SK-N-MC (cell line): Measurements from ENCODE around the gene CA5B.
"Not testable (repeated sequence)": the region's sequence is repeated elsewhere in the genome, so short reads cannot be mapped to it uniquely, and the experiment has no call there.

Source experiments
- DNase-seq: peaks from one replicate; pipeline ENCODE4 v3.0.0-alpha.2; 2011; ENCODE audit warnings: low read depth, low spot score
- H3K27ac ChIP-seq: fragments of 200-600 bp; sonication (generic); 2 replicates; pipeline ENCODE4 v1.5.1; 2016; ENCODE audit warnings: mixed run types
- H3K36me3 ChIP-seq: fragments of 200-600 bp; sonication (generic); 2 replicates; pipeline ENCODE4 v1.6.1; 2017; ENCODE audit warnings: antibody characterized with exemption, low read length, mixed read lengths; ENCODE audit not compliant: insufficient read depth
- H3K4me3 ChIP-seq: fragments of 200-600 bp; sonication (generic); 2 replicates; pipeline ENCODE4 v1.5.1; 2016
- H3K9ac ChIP-seq: fragments of 200-600 bp; sonication (generic); 2 replicates; pipeline ENCODE4 v1.8.0; 2017; ENCODE audit warnings: mixed run types, mixed read lengths; ENCODE audit not compliant: insufficient read length
- H3K9me3 ChIP-seq: fragments of 200-600 bp; sonication (generic); 2 replicates; pipeline ENCODE4 v1.6.1; 2017; ENCODE audit warnings: low read depth, mild to moderate bottlenecking, antibody characterized with exemption, low read length, moderate library complexity, mixed read lengths
- EZH2 ChIP-seq: fragments of 200-600 bp; sonication (generic); IDR thresholded peaks from one replicate; pipeline ENCODE4 v1.6.1; 2017; ENCODE audit warnings: antibody characterized with exemption
- FOXP2 ChIP-seq: optimal IDR thresholded peaks from 2 replicates; pipeline ENCODE3; 2011; ENCODE audit warnings: mild to moderate bottlenecking, moderate library complexity; ENCODE audit not compliant: insufficient read depth; ENCODE audit errors: extremely low read length, control extremely low read depth
- POLR2AphosphoS5 ChIP-seq: IDR thresholded peaks from 2 replicates; pipeline ENCODE4 v1.6.1; 2012; ENCODE audit warnings: mild to moderate bottlenecking, low read depth, low read length, borderline replicate concordance

Gene CA5B

DNA sequence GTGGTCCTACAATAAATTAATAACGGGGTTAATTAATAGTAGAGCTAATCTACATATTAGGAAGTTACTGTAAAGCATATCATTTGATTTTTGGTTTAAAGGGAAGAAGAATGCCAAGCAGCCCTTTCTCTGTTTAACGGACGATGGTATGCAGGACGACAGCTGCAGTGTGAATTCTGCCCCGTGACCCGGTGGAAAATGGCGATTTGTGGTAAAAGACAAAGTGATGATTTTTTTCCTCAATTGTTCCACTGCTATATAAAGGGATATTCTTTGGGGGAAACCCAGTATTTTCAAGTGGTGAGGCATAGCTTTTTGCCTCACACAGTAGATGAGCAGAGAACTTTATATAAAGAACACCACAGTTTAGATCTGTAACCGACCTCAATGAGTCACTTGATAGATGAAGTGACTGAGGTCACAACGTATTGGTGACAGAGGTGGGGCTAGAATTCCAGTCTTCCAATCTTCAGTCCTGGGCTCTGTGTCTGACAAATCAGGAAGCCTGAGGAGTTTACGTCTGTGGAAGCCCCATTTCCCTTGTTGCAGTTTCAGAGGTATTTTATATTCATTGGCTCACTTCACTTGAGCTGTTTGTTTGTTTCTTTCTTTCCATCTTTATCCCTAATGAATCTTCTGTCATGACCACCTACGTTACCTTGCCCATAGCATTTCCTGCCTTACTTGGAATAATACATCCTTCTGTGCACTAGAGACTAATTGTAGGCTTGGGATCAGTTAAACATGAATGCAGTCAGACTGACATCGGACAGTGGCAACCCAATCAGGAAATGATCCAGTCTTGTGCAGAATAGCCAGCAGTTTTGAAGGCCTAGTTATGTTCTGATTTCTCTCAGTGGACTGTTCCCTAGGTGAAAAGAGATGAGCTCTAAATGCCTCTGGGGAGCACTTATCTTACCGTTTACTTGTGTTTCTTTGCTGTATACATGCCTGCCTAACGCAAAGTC lies 82.3 kb downstream of the CA5B start:
- DNase-seq: no peak
- TF ChIP-seq POLR2AphosphoS5 (no peak), EZH2 (no peak)
- H3K36me3 ChIP-seq: peaks cover 6% of the 10 kb centered on the region; the same call in 1 of the 2 replicates
- H3K4me3 ChIP-seq: no peak overlapping the region
- no peak overlapping the region for H3K27ac ChIP-seq
- no peak overlapping the region for H3K9ac ChIP-seq
- H3K9me3 ChIP-seq: no peaks in the 10 kb centered on the region

DNA sequence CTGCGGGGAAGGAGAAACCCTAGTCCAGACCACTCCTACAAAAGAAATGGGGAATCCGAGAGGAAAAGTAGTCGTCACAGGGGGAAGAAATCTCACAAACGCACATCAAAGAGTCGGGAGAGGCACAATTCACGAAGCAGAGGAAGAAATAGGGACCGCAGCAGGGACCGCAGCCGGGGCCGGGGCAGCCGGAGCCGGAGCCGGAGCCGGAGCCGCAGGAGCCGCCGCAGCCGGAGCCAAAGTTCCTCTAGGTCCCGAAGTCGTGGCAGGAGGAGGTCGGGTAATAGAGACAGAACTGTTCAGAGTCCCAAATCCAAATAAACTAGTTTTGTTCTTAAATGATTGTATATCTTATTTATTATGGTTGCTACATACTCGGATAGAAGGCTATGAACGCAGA lies 84.9 kb downstream of the CA5B start:
- H3K27ac ChIP-seq: no peak overlapping the region
- no peak overlapping the region for H3K4me3 ChIP-seq
- TF ChIP-seq EZH2 (no peak), POLR2AphosphoS5 (no peak), FOXP2 (no peak)
- H3K9ac ChIP-seq: no peak overlapping the region
- peaks cover 10% of the 10 kb centered on the region; the same call in 1 of the 2 replicates for H3K36me3 ChIP-seq
- H3K9me3 ChIP-seq: no peaks in the 10 kb centered on the region
- DNase-seq: no peak

DNA sequence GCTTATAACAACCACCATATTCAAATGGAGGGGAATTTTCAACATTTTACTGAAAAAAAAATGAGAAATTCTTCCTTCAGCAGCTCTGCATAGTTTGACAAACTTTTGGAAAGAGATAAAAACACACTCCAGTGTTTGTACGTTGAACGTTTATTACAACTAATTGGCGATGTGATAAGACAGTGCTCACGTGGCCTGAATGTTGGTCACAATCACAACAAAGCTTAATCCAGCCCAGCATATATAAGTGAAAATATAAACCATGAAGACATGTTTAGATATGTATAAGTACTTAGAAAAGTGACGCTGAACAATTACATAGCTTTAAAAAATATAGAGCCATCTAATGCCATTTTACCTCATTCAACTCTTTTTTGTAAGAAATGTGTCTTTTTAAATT lies 87.9 kb downstream of the CA5B start:
- TF ChIP-seq POLR2AphosphoS5 (no peak), FOXP2 (no peak), EZH2 (no peak)
- Histone ChIP-seq H3K27ac (0 out of 2 replicates have a peak overlapping the region, but pooled peaks have one; percentile 1), H3K4me3 (no peak overlapping the region), H3K9ac (no peak overlapping the region), H3K9me3 (no peaks in the 10 kb centered on the region), H3K36me3 (peaks cover 7% of the 10 kb centered on the region; the same call in 1 of the 2 replicates)
- no peak for DNase-seq

DNA sequence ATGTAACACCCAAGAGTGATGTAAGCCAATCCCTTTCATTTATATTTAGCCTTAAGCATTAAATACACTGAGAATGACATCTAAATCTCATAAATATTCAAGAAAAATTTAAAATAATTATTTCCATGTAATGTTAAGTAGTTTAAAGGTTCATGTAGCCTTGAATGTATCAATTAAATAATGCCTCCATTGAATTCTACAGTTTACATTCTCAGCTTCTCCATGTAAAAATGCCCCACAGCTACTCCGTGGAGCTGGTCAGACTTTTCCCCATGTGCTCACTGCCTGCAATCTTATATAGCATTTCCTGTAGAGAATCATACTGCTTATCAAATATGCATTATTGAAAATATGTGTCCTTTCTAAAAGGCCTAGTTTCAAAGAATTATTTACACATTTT lies 91.1 kb downstream of the CA5B start:
- H3K4me3 ChIP-seq: no peak overlapping the region
- peaks cover 4% of the 10 kb centered on the region; the same call in 1 of the 2 replicates for H3K36me3 ChIP-seq
- peak overlapping the region; percentile 69 for H3K27ac ChIP-seq
- TF ChIP-seq EZH2 (no peak), POLR2AphosphoS5 (no peak), FOXP2 (no peak)
- no peak overlapping the region for H3K9ac ChIP-seq
- no peak for DNase-seq
- H3K9me3 ChIP-seq: no peaks in the 10 kb centered on the region

DNA sequence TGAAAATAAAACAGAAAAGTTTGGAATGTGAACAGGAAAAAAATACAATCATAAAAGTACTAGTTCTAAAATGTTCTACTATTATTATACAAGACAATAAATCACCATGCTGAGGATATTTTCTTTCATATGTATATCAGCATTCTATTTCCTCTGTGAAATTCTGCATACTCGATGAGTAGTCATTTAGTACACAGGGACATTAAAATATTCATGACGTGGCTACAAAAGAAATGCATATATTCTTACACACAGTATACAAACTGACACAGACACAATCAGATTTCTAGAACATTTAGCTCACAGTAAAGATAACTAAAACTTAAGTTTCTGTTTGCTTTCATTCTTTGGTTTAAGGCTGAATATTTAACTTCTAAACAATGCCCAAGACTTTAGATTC lies 93.3 kb downstream of the CA5B start:
- not testable (repeated sequence) for DNase-seq, H3K4me3 ChIP-seq, H3K9me3 ChIP-seq, H3K27ac ChIP-seq, H3K36me3 ChIP-seq, H3K9ac ChIP-seq

DNA sequence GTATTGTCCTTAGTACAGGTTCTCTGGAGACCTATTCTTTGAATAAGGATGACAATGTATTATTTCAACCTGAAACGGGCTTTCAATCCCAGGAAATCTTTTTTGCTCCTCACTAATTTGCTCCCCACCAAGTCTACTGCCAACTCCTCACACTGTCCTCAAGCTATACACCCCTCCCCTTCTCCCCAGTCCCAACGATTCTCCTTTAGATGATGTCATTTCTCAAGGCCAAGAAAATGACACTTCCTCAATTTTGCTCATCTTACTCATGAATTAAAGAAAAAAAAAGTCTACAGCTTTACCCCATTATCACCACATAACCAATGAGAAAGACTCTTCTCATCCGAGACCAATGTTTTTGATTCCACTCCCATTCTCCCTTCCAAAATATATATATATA lies 96.0 kb downstream of the CA5B start:
- Histone ChIP-seq H3K36me3 (no peaks in the 10 kb centered on the region), H3K4me3 (no peak overlapping the region), H3K9me3 (no peaks in the 10 kb centered on the region), H3K9ac (no peak overlapping the region), H3K27ac (no peak overlapping the region)
- no peak for DNase-seq
- TF ChIP-seq FOXP2 (no peak), POLR2AphosphoS5 (no peak), EZH2 (no peak)

DNA sequence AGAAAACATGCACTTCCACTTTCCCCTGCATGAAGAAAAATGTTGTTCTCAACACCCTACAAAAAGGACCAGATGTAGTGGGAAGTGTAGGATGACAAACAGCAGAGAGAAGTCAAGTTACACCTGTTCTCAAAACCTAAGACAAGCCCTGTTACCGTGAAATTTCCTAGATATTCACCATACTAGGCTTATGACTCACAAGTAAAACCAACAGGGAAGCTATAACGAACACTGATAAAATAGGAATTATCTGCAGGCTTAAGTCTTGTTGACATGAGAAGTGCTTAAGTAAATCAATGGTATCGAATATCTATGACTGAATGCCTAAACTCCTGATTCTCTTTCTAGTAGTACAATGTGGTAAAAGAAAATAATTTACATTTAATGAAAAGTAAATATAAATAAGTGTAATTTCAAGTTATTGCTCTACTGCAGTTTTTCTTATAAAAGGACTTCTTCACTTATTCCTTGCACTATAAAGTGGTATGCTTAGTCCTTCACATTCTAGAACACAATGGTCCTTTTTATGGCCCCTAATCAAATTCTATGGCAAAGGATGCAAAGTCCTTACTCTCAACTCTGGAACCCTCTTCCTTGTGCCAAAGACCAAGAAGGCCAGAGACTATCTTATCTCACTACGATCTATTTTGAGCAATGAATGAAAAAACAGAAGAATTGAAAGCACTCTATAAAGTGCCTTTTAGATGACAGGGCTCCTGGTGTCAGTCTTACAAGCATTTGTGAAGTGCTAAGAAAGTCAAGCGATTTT lies 96.9 kb downstream of the CA5B start:
- no peak for TF ChIP-seq FOXP2
- TF ChIP-seq POLR2AphosphoS5: no peak
- no peak for TF ChIP-seq EZH2
- DNase-seq: no peak
- Histone ChIP-seq H3K4me3 (no peak overlapping the region), H3K9me3 (no peaks in the 10 kb centered on the region), H3K36me3 (no peaks in the 10 kb centered on the region), H3K27ac (no peak overlapping the region), H3K9ac (no peak overlapping the region)
